ENCODE data around the gene TBC1D22A.

The TBC1D22A gene

DNA sequence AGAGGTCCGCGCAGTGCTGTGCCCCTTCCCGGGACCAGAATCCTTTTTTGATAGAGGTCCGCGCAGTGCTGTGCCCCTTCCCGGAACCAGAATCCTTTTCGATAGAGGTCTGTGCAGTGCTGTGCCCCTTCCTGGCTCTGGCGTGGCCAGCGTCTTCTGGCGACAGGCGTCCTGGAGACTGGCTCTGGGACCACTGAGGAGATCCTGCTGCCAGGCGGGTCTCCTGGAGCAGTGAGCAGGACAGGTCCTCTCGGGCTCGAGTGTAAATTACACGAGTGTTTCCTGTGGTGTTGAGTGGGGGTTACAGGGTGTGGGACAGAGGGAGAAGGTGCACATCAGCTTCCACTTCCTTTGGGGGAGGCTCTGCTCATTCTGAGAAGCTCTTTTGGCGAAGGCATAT lies 98.1 kb downstream of the TBC1D22A start:
- no peak for DNase-seq (ENCODE audit: low read depth in 3 of 3)

DNA sequence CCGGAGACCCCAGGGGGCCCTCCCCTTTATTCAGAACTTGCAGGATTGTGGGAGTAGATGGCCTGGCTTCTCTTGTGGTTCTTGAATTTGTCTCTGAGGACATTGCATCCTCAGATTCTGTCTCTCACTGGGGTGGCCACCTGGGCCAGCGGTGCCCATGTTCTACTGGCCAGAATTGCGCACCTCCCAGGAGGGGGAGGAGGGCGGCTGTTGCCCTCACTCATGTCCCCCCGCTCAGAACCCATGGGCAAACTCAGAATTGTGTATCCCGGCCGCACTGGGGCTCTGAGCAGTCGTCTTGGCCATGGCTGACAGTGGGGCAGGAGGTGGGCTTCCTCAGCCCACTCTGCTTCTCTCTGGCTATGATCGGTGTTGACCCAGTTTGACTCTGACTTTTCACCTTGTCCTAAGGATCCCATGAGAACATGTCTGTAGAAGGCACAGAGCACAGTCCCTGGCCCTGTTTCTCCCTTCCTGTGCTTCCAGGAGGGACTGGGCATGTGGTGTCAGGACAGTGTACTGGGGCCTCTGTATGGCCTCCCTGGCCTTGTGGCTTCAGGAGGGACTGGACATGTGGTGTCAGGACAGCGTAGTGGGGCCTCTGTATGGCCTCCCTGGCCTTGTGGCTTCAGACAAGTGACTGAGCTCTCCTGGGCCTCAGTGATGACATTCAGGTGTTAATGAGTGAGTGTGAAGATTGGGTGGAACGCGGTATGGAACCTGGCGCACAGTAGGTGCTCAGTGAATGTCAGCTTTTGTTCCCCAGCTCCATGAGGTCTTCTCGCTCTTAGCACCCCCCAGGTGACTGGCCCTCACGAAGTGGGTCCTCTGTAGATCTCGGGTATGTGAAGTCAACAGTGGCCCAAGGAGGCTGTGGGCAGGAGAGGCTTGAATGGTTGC lies 99.3 kb downstream of the TBC1D22A start:
- DNase-seq (ENCODE audit: low read depth in 3 of 3), result no peak

DNA sequence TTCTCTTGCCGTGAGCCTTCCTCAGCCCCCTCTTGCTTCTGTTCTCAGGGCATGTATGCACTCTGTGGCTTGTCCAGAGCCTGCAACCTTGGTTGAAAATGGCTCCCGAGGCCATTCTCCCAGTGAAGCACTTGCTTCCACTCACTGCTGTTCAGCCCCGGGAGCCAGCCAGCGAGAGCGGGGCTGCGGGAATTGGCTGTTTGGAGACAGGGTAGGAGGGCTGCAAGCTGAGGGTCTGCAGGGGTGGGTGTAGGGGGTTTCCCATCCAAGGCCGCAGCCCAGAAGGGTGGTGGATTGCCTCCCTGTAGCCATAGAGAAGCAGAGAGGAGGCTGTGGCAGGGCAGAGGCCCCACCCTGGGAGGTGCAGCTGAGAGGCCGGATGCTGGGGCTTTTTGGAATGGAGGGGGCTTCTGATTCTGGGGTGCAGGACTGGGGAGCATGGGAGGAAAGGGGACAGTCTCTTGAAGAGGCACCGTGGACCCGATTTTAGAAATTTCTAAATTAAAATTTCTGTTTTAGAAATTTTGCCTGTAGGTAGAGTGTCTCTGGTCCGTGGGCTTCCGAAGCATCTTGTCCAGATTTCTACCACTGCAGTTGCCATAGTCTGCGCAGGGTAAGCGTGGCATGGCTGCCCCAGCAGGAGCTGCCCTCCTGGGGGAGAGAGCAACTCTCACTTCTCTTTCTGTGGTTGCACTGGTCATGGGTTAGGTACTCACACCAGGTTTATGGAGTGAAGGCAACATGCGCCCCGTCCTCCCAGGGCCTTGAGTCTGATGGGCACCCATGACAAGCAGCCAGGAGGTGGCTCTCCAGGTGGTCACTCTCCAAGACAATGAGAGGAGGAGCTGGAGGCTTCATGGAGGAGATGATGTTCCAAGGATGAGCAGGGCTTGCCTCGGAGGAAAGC lies 100.2 kb downstream of the TBC1D22A start:
- no peak for DNase-seq (ENCODE audit: low read depth in 3 of 3)

DNA sequence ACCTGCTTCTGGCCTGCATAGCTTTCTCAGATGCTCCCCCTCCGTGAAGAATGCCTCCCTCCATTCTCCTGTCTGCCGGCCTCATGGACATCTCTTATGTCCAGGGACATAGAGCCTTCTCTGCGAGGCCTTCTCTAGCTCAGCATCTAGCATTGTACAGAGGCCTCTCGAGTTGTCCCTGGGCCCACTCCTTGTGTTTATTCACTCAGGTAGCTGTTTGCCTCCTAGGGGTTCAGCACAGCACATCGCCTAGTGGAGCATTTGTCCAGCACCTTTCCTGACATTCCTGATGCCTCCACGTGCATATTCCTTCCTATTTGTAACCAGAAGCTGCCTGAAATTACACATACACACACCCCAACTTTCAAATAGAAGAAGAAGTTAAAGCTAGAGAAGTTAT lies 101.3 kb downstream of the TBC1D22A start:
- DNase-seq (ENCODE audit: low read depth in 3 of 3), result no peak

DNA sequence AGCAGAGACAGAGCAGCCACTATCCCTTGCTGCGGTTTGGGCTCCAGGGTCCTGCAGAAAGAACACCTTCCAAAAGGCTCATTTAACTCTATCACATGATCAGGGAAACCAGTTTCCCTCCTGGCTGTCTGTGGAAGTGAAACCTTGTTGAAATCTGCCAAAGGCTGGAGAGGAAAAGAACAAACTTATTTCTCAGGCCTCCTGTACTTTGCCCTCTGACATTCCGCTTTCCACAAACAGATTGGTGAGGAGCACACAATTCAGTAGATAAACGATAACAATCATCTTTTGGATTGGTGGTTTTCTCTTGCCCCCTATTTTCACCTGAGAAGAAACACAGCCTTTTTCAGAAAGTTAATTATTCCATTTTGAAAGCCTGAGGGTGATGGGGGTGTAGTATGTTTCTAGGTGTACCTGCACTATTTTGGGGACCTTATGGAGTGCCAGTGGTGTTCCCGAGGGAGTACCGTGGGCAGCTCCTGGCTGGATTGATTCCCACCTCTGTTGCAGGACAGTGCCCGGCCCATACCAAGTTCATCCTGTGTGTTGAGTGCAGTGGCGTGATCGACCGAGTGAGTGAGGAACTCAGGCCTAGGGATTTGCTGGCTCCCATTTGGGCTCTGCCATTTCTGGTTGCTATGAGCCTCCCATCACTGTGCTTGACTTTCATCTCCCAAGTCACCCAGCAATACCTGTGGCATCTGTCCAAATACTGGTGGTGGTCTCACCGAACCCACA lies 102.0 kb downstream of the TBC1D22A start:
- no peak for DNase-seq (ENCODE audit: low read depth in 3 of 3)

DNA sequence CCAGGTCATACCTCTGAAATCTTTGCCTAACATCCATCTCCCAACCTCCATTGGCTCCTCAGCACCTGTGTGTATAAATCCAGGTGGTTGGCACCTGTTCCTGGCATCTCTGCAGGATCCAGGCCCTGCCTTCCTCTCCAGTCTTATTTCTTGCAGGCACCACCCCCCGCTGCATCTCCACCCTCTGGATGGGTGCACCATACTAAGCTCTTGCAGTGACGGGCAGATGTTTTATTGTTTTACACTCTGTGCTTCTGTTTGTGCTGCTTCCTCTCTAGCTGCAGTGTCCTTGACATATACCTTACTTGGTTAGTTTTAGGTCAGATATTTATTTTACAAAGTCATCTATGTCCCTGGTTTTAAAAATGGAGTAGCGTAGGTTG lies 102.6 kb downstream of the TBC1D22A start:
- no peak for DNase-seq (ENCODE audit: low read depth in 3 of 3)

DNA sequence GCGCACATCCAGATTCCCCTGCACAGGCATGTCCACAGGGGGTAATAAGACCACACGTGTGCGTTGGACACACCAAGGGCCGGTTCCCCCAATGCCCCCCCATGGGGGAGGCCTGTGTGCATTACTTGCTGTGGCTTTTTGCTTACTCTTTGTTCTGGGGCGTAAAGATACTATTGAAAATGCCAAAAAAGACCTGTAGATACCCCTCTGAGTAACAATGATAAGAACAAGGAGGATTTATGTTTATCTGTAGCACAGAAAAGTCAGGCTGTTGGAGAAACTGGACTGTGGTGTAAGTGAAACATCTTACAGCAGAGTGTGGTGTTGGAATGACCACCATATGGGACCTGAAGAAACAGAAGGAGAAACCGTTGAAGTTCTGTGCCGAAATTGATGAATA lies 103.2 kb downstream of the TBC1D22A start:
- DNase-seq (ENCODE audit: low read depth in 3 of 3), result no peak

DNA sequence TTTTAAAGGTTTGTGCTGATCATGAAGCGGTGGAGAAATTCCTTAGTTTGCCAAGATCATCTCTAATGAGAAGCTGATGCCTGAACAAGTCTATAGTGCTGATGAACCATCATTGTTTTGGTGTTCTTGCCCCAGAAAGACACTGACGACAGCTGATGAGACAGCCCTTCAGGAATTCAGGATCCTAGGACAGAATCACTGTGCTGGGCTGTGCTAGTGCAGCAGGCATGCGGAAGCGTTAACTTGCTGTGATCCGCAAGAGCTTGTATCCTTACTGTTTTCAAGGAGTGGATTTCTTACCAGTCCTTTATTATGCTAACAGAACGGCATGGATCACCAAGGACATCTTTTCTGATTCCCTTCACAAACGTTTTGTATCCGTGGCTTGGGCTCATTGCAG lies 104.1 kb downstream of the TBC1D22A start:
- no peak for DNase-seq (ENCODE audit: low read depth in 3 of 3)

DNA sequence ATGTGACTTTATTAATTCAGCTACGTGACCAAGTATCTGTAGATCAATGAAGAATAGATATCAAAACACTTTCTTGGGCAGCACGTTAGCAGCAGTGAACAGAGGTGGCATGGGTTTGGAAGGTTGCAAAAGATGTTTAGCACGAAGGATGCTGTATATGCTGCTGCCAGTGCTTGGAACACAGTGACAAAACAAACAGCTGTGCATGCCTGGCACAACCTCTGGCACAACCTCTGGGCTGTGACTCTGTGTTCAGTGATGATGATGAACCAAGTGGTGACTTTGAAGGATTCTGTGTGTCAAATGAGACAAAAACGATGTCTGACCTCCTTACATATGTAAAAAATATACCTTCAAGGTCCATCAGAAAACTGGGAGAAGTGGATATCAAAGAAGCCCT lies 104.7 kb downstream of the TBC1D22A start:
- DNase-seq (ENCODE audit: low read depth in 3 of 3), result no peak

DNA sequence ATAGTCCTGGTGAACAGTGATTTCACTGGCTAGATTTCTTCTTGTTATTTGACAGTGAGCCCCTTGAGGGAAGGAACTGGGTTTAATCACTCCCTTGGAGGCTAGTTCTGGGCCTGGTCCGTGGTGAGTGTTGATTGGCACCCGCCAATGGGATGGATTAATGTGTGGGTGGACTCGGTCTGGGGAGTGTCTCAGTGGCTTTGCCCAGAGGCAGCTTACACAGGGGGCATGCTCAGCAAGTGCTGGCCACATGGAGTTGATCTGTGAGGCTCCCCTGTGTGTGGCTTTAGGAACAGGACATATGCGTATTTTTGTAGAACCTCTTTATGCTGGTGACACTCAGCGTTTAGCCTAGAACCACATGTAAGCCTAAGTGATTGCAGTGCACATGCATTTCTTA lies 106.9 kb downstream of the TBC1D22A start:
- DNase-seq (ENCODE audit: low read depth in 3 of 3), result no peak

DNA sequence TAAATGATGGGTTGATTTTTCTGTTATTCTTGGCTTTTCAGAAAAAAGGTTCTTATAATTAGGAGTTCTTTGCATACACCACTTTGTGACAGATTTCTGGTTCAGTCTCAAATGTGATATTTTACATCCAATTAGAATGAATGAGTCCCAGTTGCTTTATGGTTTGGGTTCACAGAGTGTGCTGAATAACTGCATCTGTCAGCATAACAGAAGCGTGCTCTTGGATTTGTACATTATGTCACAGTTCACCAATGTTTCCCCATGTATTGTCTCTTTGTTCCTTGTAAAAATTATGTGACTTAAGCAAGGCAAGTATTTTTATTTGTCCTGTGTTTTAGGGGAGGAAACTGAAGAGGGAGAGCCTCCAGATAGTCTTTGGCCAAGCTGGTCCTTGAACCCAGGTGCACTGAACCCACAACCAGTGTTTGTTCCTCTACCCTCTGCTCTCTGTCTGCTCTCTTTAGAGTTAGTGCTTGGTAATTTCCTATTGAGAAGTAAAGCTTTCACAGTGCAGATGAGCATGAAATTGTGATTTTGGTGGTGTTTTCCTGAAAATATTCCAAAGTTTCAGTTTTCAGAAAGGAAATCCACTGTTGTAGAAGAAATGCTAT lies 107.5 kb downstream of the TBC1D22A start:
- no peak for DNase-seq (ENCODE audit: low read depth in 3 of 3)

DNA sequence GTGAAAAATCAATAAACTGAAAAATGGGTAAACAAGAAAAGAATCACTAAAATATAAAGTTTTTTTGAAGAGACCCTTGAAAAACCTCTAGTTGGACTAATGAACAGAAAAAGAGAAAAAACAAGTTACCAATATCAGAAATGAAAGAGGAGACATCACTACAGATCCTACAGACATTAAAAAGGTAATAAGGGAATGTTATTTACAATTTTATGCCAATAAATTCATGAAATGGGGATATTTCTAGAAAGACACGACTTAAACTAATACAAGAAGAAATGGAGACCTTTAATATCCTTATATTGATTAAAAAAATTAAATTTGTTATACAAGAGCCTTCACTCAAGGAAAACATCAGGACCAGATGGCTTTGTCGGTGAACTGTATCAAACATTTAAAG lies 109.4 kb downstream of the TBC1D22A start:
- no peak for DNase-seq (ENCODE audit: low read depth in 3 of 3)

DNA sequence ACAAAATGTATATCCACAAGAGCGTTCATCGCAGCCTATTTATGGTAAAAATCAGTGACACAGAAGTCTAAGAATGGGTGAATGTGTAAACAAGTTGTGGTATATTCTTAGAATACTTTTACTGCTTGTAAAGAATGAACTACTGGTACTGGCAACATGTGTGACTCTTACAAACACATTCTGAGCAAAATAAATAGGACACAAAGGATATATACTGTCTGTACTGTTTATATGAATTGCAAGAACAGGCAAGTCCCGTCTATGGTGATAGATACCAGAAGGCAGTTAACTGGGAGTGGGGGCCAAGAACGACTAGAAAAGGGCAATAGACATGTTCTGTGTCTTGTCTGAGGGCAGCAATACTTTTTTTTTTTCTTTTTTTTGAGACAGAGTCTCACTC lies 112.6 kb downstream of the TBC1D22A start:
- DNase-seq (ENCODE audit: low read depth in 3 of 3), result no peak

DNA sequence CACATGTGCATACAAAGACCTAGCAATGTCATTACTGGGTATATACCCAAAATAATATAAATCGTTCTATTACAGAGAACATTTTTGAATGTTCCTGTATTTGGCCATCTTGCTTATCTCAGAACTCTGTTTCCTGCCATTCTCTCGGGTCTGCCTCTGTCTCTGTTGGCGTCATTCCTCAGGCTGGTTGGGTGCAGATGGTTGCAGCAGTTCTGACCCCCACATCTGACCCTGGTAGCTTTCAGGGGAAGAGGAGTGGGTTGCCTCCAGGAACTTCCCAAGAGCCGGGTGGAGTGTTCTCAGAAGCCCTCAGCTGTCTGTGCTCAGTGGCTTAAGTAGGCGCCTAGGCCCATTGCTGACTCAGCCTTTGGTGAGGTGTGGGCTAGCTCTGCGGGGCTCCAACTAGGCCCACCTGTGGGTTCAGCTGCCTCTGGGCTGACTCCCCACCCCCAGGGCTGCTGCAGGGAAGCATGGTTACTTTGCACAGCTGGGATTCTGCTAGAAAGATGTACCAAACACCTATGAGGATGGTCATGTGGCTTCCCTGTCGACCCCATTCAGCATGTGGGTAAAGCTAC lies 114.0 kb downstream of the TBC1D22A start:
- DNase-seq (ENCODE audit: low read depth in 3 of 3), result no peak

DNA sequence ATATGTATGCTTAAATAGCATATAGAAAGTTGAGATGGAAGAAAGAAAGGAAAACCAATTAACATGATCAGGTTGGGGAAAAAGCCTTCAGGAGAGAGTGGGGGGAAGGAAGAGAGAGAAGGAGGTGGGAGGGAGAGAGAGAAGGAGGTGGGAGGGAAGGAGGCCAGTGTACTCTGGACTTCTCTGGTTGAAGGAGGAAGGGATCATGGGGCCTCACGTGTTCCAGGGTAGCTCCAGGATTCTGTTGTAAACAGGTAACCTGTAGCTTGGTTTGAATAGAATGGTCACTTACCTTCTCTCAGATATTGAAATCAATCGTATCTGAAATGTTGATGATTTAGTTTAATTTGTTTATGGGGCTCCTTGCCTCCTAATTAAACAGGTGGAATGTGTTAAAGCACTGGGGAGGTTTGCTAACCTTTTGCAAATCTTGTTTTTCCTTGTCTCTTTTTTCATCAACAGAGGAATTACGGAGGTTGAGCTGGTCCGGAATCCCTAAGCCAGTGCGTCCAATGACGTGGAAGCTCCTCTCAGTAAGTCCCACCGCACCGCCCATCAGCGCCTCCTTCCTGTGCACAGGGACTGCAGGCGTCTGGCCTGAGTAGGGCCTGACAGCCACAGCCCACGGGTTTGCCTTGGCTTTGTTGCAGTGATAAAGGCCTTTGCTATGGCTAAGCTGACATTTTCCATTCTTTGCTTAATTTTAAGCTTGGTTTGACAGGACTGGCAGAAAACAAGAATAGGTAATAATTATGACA lies 115.9 kb downstream of the TBC1D22A start:
- no peak for DNase-seq (ENCODE audit: low read depth in 3 of 3)

DNA sequence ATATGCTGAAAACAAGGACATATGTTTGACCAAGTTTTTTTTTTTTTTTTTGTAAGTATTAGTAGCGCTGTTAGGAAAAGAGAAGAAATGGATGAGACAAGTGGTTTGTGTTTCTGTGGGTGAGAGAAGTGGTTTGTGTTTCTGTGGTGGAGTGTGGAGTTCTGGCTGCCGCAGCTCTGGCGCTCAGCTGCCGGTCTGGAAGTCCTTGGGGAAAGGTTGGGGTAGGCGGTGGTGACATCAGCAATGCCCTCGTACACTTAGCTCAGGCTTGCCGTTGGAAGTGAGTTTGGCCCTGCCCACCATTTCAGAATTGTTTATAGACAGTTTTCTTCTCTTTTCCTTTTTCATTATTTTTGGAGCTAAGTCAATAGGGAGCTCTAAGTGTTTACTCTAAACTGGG lies 116.6 kb downstream of the TBC1D22A start:
- DNase-seq (ENCODE audit: low read depth in 3 of 3), result no peak

DNA sequence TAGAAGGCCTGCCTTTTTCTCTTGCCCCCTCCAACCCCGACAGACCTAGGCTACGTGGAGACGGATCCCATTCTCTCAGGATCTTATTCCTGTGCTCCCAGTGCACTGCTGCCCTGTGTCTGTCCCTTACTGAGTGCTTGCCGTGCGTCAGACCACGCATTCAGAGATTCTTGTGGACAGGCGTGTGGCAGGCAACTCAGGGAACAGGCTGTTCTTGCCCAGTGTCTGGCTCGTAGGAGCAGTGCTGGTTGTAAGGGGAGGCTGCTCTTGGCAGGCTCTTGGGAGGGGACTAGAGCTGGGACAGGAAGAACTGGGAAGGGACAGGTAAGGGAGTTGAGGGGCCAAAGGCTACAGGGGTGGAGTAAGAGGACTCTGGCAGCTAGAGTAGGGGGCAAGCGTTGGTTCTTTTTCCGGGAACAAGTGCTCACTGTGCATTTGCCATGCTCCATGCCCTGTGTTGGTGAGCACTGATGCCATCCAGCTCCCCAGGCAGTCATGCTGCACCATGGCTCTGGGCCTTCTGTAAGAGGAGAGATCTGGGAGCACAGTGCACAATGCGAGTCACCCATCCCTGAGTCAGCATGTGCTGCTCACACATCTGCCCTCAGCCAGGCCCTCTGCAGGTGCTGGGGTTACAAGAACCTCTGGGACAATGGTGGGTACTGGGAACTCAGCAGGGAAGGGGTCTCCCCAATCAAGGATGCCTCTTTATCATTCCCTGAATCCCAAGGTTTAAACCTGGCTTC lies 119.1 kb downstream of the TBC1D22A start:
- DNase-seq (ENCODE audit: low read depth in 3 of 3), result no peak

DNA sequence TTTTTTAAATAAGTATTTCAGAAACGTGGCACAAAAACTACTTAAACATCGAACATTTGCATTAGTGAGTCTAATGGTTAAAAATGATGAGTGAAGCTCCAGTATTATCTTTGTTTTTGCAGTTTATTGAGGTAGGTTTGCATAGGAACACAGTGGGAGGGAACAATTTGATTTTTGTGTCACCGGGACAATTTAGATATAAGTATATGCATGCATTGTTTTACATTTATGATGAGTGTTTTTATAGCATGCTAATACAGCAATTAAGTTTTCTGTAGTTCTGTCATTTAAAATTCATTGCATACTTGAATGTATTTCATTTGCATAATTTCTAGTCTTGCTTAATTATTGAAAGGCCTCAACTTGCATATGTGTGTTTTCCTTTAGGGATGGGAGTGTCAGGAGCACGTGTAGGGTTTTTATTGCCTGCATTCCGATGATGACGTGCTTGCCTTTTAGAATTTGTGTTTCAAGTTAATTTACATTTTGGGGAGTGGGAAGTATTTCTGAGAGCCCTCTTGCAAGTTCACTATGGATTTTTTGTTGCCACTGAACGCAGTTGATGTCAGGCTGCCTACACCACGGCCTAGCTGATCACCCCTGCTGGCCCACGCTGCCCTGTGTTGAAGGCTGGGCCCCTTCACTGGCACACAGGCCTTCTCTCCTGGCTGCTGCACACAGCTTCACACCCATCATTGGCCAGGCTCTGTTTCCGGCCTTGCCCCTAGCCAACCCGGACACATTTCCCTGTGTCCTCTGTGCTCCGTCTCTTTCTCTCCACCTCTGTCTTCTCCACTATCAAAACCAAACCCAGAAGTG lies 120.9 kb downstream of the TBC1D22A start:
- DNase-seq (ENCODE audit: low read depth in 3 of 3), result no peak

DNA sequence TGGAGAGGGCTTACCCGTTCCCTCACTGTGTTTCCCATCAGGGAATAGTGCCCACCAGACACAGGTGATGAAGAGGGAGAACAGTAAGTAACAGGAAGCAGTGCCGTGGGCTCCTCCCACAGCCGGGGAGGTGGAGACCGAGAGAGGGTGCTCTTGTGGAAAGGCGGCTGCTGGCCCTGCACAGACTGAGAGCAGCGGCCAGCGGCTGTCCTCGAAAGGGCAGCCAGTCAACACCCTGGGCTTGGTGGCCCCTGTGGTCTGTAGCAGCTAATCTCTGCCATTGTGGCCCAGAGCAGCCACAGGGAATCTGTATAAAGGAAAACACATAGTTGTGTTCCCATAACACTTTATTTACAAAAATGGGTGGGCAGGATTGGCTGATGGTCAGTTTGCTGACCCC lies 121.9 kb downstream of the TBC1D22A start:
- no peak for DNase-seq (ENCODE audit: low read depth in 3 of 3)

All from stimulated activated CD4-positive, alpha-beta T cell treated with anti-CD3 and anti-CD28 coated beads, TNF-alpha, amount 100 ng/mL, for 48 hours (primary cell).